Suprapubic skin (tissue), 4 donors: ENCODE measurements around the gene KLHL41.

Source experiments
- POLR2A ChIP-seq, 2 donors: fragments of 450-650 bp; IDR thresholded peaks; one replicate each; pipeline ENCODE4 v1.6.1; 2017; ENCODE audit warnings: antibody characterized with exemption in 2 of 2, mild to moderate bottlenecking in 2 of 2, moderate library complexity in 2 of 2
- POLR2AphosphoS5 ChIP-seq, 3 donors: sonication (generic); formaldehyde crosslinking; IDR thresholded peaks; one replicate each; pipeline ENCODE4 v1.6.1; 2017; ENCODE audit warnings: antibody characterized with exemption in 3 of 3
- TF ChIP-seq, protein P1 (sequence below), 2 donors: fragments of 200-600 bp in 1 of 2; fragments of 450-650 bp in 1 of 2; sonication (generic) in 1 of 2; IDR thresholded peaks; one replicate each; pipeline ENCODE4 v1.5.1; 2016 to 2019; ENCODE audit warnings: antibody characterized with exemption in 2 of 2, mild to moderate bottlenecking in 1 of 2, moderate library complexity in 1 of 2

DNA sequence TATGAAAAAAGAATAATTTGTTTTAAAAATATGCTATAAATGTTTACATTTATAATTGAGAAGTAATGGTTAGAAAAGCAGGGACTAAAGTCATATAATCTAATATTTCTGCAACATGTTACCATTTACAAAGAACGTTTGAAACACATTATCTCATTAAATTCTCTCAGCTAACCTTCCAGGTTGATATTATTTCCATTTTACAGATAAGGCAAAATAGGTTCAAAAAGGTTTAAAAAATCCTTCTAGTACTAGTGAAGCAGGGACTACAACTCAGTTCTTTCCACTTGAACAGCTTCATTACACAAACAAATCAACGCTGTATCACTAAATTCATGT lies 63.3 kb downstream of the KLHL41 start:
- TF ChIP-seq POLR2A (IDR thresholded peaks at IDR 0.05): no peak
- TF ChIP-seq, protein P1, sequence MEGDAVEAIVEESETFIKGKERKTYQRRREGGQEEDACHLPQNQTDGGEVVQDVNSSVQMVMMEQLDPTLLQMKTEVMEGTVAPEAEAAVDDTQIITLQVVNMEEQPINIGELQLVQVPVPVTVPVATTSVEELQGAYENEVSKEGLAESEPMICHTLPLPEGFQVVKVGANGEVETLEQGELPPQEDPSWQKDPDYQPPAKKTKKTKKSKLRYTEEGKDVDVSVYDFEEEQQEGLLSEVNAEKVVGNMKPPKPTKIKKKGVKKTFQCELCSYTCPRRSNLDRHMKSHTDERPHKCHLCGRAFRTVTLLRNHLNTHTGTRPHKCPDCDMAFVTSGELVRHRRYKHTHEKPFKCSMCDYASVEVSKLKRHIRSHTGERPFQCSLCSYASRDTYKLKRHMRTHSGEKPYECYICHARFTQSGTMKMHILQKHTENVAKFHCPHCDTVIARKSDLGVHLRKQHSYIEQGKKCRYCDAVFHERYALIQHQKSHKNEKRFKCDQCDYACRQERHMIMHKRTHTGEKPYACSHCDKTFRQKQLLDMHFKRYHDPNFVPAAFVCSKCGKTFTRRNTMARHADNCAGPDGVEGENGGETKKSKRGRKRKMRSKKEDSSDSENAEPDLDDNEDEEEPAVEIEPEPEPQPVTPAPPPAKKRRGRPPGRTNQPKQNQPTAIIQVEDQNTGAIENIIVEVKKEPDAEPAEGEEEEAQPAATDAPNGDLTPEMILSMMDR (IDR thresholded peaks at IDR 0.05): no peak
- no peak for TF ChIP-seq POLR2AphosphoS5 (IDR thresholded peaks at IDR 0.05)
